ENCODE data around the gene C17orf113.
"Not testable (repeated sequence)": the region's sequence is repeated elsewhere in the genome, so short reads cannot be mapped to it uniquely, and the experiment has no call there.

Gene C17orf113

DNA sequence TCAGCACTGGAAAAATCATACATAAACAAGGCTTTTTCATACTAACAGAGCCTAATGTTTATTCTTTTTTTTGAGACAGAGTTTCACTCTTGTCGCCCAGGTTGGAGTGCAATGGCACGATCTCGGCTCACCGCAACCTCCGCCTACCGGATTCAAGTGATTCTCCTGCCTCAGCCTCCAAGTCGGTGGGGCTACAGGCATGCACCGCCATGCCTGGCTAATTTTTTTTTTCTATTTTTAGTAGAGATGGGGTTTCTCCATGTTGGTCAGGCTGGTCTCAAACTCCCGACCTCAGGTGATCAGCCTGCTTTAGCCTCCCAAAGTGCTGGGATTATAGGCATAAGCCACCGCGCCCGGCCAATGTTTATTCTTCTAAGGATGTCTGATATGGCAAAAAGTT lies 36.7 kb downstream of the C17orf113 start:
- not testable (repeated sequence) for DNase-seq

DNA sequence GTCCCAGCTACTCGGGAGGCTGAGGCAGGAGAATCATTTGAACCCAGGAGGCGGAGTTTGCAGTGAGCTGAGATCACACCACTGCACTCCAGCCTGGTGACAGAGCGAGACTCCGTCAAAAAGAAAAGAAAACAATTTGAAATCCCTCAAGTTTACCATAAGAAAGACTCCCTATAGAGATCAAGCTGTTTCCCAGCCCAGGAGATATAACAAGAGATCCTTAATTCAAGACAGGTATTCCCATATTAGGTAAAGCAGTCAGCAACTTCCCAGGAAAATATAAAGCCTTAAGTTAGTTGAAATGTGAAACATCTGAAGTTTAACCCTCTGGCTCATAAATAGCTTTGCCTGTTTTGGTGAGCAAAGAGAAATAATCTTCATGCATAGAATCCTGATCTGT lies 38.0 kb downstream of the C17orf113 start:
- DNase-seq = not testable (repeated sequence)

DNA sequence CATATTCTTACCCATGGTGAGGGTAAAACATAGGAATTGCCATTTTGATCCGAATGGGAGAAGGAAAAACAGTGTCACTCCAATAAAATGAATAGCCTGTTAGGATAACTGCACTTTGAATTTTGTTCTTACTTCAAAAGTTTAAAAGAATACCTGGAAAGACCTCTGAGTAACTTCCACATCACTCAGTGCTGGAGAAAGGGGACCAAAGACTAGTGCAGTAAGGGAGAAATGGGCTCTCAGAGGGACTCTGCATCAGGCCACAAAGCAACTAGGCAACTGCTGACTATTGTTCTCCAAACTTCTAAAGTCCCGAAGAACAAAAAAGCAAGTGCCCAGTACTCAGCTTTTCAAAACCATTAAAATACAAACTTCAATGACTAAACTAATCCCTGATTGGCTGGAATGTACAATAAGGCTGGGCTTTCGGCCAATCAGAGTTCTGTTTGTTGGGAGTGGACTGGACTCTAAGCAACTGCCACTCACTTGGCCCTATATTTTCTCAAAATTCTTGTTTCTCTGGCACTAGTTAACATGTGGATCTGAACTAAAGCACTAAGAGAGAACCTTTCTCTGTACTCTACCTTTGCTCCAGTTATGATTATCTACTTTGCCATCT lies 39.4 kb downstream of the C17orf113 start:
- DNase-seq = no peak

DNA sequence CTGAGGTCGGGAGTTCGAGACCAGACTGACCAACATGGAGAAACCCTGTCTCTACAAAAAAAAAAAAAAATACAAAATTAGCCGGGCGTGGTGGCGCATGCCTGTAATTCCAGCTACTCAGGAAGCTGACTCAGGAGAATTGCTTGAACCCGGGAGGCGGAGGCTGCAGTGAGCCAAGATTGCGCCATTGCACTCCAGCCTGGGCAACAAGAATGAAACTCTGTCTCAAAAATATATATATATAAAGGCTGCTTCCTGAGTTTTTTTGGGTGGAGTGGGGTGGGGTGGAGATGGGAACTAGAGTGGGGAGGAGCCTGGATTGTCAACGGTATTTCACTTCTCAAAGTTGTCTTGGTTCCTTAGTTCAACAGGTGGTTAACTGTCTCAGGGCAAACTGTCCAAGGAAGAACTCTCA lies 40.1 kb downstream of the C17orf113 start:
- not testable (repeated sequence) for DNase-seq

DNA sequence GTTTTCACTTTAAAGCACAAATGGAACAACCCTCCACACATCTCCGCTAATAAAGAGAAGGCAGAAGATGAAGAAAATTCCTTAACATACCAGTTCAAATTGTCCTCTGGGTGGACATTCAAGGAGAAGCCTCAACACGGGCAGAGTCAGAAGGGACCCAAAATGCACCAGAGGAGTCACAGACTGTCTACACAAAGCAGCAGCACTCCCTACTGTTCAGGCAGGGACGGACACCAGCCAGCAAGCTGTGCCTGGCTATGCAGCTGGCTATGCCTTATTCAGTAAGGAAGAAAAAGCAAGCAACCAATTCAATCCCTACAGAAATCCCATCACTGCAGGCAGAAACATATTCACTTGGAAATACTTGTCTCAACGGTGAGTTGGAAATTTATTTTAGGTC lies 41.2 kb downstream of the C17orf113 start:
- DNase-seq = no peak

DNA sequence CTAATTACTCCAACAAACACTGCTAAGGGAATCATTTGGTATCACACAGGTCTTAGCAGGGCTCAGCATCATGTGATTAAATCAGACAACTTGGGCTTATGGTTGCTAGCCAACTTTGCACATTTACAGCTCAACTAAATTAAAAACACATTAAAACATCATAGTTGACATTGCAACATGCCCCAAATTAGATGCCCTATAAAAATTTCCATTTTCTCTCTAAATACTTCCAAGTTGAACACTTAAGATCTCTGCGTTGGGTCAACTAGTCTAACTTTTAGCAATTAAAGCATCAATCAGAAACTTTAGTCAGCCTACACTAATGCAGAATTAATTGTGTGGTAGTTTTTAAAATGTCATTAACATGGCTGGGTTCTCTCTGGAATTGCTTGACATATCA lies 45.2 kb downstream of the C17orf113 start:
- no peak for DNase-seq

DNA sequence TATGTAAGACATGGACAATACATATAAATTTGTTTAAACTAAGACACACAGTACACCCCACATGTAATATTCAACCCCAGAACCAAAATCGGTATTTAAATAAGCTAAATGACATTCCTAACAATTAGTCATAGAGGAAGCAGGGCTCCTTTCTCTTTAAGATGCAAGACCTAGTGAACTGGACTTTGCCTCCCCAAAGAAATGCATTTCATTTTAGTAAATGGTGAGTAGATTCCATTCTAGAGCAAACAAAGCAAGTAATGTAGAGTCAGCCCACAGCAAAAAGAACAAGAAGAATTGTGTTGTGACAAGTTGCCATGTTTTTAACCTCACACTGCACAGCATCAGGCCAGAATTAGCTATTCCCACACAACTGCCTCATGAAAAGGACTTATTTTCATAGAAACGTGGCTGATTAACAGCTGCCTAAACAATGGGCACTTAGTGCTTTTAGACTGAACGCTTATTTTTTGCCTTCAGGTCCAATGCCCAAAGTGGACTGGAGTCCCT lies 47.6 kb downstream of the C17orf113 start:
- no peak for DNase-seq

DNA sequence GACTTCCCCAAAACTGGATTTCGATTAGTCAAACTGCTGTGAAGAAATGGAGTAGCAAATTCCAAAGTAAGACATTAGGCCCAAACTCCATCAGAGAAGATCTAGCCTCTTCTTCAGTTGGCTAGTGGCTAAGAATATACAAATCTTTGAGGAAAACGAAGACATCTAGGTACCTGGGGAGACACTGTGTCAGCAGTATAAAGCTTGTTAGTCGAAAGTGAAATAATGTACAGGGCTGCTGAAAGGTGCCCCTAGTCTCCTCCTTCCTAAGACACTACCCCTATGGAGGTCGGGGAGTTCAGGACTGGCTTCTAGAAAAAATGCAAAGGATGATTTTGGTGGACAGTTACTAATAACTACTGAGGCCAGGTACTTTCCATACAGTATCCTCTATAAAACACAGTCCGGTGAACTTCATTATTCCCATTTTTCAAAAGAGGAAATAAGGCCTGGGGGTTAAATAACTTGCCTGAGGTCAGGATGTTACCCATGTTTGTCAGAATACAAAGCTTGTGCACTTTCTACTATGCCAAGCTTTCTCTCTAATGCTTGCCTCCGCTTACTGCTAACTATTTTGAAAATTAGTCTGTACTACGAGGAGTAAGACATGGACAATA lies 48.1 kb downstream of the C17orf113 start:
- DNase-seq = no peak

DNA sequence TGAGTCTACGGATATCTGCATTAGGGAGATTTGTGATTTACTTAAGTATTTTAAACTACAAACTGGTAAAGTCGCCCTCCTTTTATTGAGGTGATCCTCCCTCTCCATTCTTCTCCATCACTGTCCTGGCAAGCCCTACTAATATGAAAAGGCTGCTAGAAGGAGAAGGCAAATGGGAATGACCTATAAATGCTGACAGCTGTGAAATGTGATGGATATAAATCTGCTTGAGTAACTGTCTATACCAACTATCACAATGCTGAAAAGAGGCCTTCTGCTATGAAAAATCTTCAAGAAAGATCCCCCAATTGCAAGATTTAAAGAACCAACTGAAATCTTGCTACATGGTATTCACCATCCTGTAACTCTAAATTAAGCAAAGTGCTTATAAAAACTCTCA lies 48.7 kb downstream of the C17orf113 start:
- DNase-seq = no peak

DNA sequence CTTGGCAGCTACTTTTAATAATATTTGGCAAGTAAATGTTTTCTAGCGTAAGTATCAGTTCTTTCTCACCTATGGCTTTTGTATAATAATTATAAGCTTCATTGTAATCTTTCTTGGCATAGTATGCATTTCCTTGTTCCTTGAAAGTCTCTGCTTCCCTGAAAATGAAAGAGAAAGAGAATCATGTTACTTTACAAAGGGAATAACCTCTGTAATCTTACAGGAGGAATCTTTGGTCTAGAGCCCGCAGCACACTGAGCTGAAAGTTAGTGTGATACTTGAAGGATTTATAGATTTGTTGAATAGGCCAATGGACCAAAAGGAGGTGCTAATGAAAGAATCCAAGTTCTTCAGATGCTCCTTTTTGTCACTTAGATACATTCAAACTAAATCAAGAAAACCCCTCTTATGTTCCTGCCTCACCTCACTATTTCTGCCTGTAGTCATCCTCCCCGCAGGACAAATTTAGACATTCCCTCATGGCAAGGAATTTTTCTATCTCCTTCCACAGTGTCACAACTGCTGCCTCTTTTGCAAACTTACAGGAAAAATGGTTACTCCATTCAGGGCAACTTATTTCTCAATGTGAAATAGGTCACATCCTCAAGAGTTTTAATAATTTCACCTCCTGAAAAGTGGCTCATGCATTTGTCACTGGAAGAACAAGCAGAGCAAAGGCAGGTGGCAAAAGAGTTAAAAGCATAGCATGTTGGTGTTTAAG lies 49.8 kb downstream of the C17orf113 start:
- no peak for DNase-seq

DNA sequence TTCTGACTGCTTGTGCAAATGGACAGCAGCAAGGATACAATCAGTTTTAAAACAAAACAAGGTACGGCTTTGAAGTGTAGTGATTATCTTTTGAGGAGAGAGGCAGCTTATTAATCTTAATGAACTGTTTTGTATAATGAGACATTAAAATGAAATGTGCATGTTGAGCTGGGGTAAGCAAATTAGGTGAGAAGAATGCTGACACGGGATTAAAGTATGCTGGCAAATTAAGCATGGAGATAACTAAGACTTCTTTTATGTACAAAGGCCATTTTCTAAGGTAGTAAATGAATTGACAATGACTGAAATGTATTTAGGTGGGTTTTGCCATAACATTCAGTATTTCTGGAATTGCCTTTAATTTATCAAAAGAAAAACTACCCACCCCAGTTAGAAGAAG lies 51.9 kb downstream of the C17orf113 start:
- no peak for DNase-seq

DNA sequence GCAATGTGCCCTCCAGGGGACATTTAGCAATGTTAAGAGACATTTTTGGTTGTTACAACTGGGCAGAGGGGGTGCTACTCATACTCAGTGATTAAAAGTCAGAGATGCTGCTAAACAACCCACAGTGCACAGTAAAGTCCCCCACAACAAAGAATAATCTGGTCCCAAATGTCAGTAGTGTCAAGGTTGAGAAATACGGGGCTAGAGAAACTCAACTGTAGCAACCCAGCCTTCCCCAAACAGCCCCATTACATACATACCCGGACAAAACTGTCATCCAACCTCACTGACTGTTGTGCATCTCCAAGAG lies 53.6 kb downstream of the C17orf113 start:
- no peak for DNase-seq

DNA sequence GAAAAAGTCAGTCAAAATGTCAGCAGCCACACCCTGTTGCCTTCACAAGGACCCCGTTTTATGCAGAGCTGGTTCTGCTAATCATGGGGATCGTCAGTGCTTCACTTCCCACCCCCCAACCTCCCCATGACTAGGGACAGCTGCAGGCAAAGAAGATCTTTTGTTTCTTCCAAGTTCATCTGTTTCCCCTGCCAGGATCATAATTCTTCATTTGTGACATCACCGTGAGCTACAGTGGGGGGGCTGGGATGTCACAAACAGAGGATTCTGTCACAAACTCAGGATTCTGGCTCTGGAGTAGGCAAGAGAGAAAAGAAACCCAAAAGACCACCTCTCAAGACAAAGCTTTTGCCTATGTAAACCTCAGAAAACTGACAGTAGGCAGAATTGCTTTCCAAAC lies 57.8 kb downstream of the C17orf113 start:
- no peak for DNase-seq

DNA sequence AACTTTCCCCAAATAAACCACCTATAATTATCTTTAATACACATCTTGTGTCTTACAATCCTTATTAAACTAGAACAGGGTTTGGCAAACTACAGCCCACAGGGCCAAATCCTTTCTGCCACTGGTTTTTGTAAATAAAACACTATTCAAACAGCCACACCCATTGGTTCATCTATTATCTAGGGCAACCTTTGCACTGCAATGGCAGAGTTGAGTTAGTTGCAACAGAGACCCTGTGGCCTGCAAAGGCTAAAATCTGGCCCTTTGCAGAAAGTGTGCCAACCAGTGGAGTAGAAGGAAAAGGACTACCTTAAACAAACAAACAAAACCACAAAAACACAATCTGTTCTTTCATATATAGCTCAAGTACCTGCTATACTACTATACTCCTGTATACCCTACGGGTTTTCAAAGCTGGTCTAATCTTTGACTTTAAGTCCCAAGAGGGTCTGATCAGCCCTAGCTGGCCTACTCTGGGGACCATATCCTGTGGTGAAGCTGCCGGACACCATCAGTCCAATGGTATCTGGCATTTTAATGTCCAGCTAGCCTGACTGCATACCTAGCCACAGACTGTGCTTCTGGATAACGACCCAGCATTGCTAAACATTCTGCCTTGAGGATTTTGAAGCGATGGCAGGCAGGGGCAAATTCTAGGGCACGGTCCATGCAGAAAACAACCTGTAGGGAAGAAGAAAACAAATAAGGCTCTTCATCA lies 60.5 kb downstream of the C17orf113 start:
- DNase-seq = no peak

DNA sequence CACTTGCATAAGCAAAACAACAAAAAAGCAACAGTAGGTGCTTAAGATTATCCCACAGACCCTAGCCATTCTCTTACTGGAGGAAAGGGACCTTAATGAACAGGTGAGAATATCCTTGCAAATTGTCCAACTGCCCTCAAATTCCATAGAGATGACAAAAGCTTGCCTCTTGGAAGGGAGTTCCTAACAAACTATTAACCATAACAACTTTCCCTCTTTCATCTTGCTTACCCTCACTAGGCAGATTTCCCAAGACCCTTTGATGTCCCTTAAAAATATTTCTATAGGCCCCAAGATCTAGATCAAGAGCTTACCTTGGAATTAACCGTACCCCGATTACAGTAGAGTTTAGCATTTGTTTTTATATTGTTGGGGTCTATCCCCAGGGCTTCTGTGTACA lies 62.0 kb downstream of the C17orf113 start:
- no peak for DNase-seq

Data from activated T-cell treated with anti-CD3 and anti-CD28 coated beads, Interleukin-2, amount 50 U/mL, for 48 hours (primary cell).